A549 (cell line): ENCODE results near the gene MED13L. TPM values are rescaled to one million over a fixed set of nuclear protein-coding genes. Genes with fewer than 3 reads are reported as not detected.

ENCODE experiments used
- ATAC-seq, 2 experiments: fragments of 200-7000 bp in 1 of 2; fragments of >200 bp in 1 of 2; cut with Nextera tagmentation in 1 of 2; cut with Tn5 transposase in 1 of 2; 3 replicates each; pipeline versions ENCODE4 v1.8.0 to v1.9.1; 2018 to 2020; ENCODE audit warnings: mild to moderate bottlenecking in 1 of 2, moderate library complexity in 1 of 2
- CTCF ChIA-PET: fragments of 300-600 bp; sonication (Branson Sonifier 250); formaldehyde crosslinking; extraction: SDS; loops from one replicate; lab custom pipeline; 2021; ENCODE audit warnings: antibody characterized with exemption, inconsistent platforms; lab: Yijun Ruan, JAX
- POLR2A ChIA-PET: fragments of 350-600 bp; formaldehyde crosslinking; extraction: SDS; loops from one replicate; lab custom pipeline; 2021; ENCODE audit warnings: antibody characterized with exemption, inconsistent platforms; lab: Yijun Ruan, JAX
- DNase-seq, 2 experiments: peaks; one replicate each; pipeline versions ENCODE4 v3.0.0 to v3.0.0-alpha.2; 2011 to 2016; ENCODE audit warnings: low read depth in 1 of 2, low spot score in 1 of 2
- FAIRE-seq: peaks from 2 replicates; lab custom pipeline; 2011; peaks lifted over from hg19 to GRCh38; lab: Jason Lieb, UNC
- H3K27ac ChIP-seq, 2 experiments: fragments of >200 bp; sonication (Bioruptor Twin); formaldehyde crosslinking; 3 replicates each; pipeline ENCODE4 v1.5.1; 2016 to 2017
- H3K4me1 ChIP-seq: fragments of >200 bp; sonication (Bioruptor Twin); formaldehyde crosslinking; 3 replicates; pipeline ENCODE4 v1.6.1; 2016
- H3K4me2 ChIP-seq: fragments of >200 bp; sonication (Bioruptor Twin); formaldehyde crosslinking; 3 replicates; pipeline ENCODE4 v1.6.1; 2016
- H3K4me3 ChIP-seq: fragments of >200 bp; sonication (Bioruptor Twin); formaldehyde crosslinking; 3 replicates; pipeline ENCODE4 v1.5.1; 2016
- H3K9me3 ChIP-seq: fragments of >200 bp; sonication (Bioruptor Twin); formaldehyde crosslinking; 3 replicates; pipeline ENCODE4 v1.6.1; 2016
- CBX8 ChIP-seq: fragments of 200-600 bp; sonication (generic); IDR thresholded peaks from 2 replicates; pipeline ENCODE4 v1.6.1; 2016
- CEBPB ChIP-seq, 2 experiments: fragments of >200 bp in 1 of 2; sonication (Bioruptor Twin) in 1 of 2; formaldehyde crosslinking in 1 of 2; IDR thresholded peaks; 2 replicates each; pipeline ENCODE4 v1.6.1; 2012 to 2016
- CHD2 ChIP-seq: fragments of 150-350 bp; IDR thresholded peaks from 2 replicates; pipeline ENCODE4 v1.6.1; 2014; ENCODE audit warnings: low read length; ENCODE audit not compliant: partially characterized antibody
- FOSB ChIP-seq: fragments of 250-450 bp; sonication (Bioruptor Pico); IDR thresholded peaks from 2 replicates; pipeline ENCODE4 v1.5.0; 2020; ENCODE audit warnings: mild to moderate bottlenecking, moderate library complexity
- GATA3 ChIP-seq: IDR thresholded peaks from 2 replicates; pipeline ENCODE4 v1.6.1; 2012; ENCODE audit warnings: borderline replicate concordance
- HDAC2 ChIP-seq: fragments of 200-600 bp; sonication (generic); IDR thresholded peaks from 2 replicates; pipeline ENCODE4 v1.6.1; 2016
- HOXB5 ChIP-seq: fragments of 250-450 bp; sonication (Bioruptor Pico); IDR thresholded peaks from 2 replicates; pipeline ENCODE4 v1.5.0; 2020; ENCODE audit warnings: mild to moderate bottlenecking, moderate library complexity
- KDM5A ChIP-seq: fragments of 200-600 bp; sonication (generic); IDR thresholded peaks from 2 replicates; pipeline ENCODE4 v1.6.1; 2016; ENCODE audit warnings: antibody characterized with exemption, mild to moderate bottlenecking
- MAZ ChIP-seq: fragments of 150-350 bp; IDR thresholded peaks from 2 replicates; pipeline ENCODE4 v1.6.1; 2014; ENCODE audit warnings: antibody characterized with exemption, low read depth, low read length, borderline replicate concordance
- MYC ChIP-seq: IDR thresholded peaks from 2 replicates; pipeline ENCODE4 v1.6.1; 2012; ENCODE audit warnings: mild to moderate bottlenecking, inconsistent platforms, low read length, improper control_type of control experiment, borderline replicate concordance
- NPAS2 ChIP-seq: fragments of 250-450 bp; sonication (Bioruptor Pico); IDR thresholded peaks from 2 replicates; pipeline ENCODE4 v1.8.0; 2022; ENCODE audit warnings: mild to moderate bottlenecking, moderate library complexity, borderline replicate concordance
- PHF8 ChIP-seq: fragments of 200-600 bp; sonication (generic); IDR thresholded peaks from 2 replicates; pipeline ENCODE4 v1.6.1; 2016; ENCODE audit warnings: low read depth, mild to moderate bottlenecking, antibody characterized with exemption, moderate library complexity, borderline replicate concordance
- POLR2AphosphoS2 ChIP-seq: conservative IDR thresholded peaks from 2 replicates; pipeline ENCODE4 v1.6.1; 2012; ENCODE audit warnings: low read length, improper control_type of control experiment, inconsistent platforms
- RCOR1 ChIP-seq: fragments of 150-350 bp; IDR thresholded peaks from 2 replicates; pipeline ENCODE4 v1.6.1; 2014; ENCODE audit warnings: antibody characterized with exemption, low read length, low read depth
- SMC3 ChIP-seq: fragments of >200 bp; sonication (Bioruptor Twin); formaldehyde crosslinking; IDR thresholded peaks from 3 replicates; pipeline ENCODE4 v1.6.1; 2018; ENCODE audit warnings: inconsistent platforms
- SREBF2 ChIP-seq: fragments of 450-650 bp; IDR thresholded peaks from 2 replicates; pipeline ENCODE4 v1.6.1; 2014; ENCODE audit warnings: mild to moderate bottlenecking, moderate library complexity
- TFCP2L1 ChIP-seq: fragments of 250-450 bp; sonication (Bioruptor Pico); IDR thresholded peaks from 2 replicates; pipeline ENCODE4 v1.5.0; 2021; ENCODE audit warnings: mild to moderate bottlenecking
- WGBS: methylation state at CpG from one replicate; pipeline ENCODE4 v1.1.6; 2017; ENCODE audit errors: missing lambda C conversion rate; 5-methylcytosine and 5-hydroxymethylcytosine counted together
- polyA plus RNA-seq, 4 experiments: library from polyadenylated mRNA; depleted of rRNA in 3 of 4; stranded (reverse); fragments of >200 nt; fragmentation: RNase III in 1 of 4; extraction: RNeasy Plus Mini Kit Qiagen cat#74134 plus additional on column Dnase treatment in 1 of 4; gene quantifications; 2 replicates in 3 of 4; 3 replicates in 1 of 4; pipeline ENCODE4 v1.2.3, GENCODE V29; 2011 to 2017
- TF ChIP-seq, protein P1 (sequence below): fragments of 250-450 bp; sonication (Bioruptor Pico); IDR thresholded peaks from 2 replicates; pipeline ENCODE4 v1.5.0; 2020; ENCODE audit warnings: low read depth, mild to moderate bottlenecking, moderate library complexity
- TF ChIP-seq, protein P2 (sequence below): IDR thresholded peaks from 2 replicates; pipeline ENCODE4 v1.6.1; 2012
- TF ChIP-seq, protein P3 (sequence below): IDR thresholded peaks from 2 replicates; pipeline ENCODE4 v1.6.1; 2012; ENCODE audit warnings: low read depth, borderline replicate concordance
- TF ChIP-seq, protein P4 (sequence below): fragments of >200 bp; sonication (Bioruptor Twin); formaldehyde crosslinking; IDR thresholded peaks from 2 replicates; pipeline ENCODE4 v1.6.1; 2016
- TF ChIP-seq, protein P5 (sequence below): fragments of 150-350 bp; IDR thresholded peaks from 2 replicates; pipeline ENCODE4 v1.6.1; 2014; ENCODE audit warnings: low read depth, mild to moderate bottlenecking, low read length
- TF ChIP-seq, protein P6 (sequence below): fragments of 250-450 bp; sonication (Bioruptor Pico); IDR thresholded peaks from 2 replicates; pipeline ENCODE4 v1.5.0; 2021; ENCODE audit warnings: mild to moderate bottlenecking, moderate library complexity, borderline replicate concordance

The MED13L gene
- polyA plus RNA-seq, 2 of the 4 experiments (the other 2 are of a cell fraction): 23.2 to 134 TPM

DNA sequence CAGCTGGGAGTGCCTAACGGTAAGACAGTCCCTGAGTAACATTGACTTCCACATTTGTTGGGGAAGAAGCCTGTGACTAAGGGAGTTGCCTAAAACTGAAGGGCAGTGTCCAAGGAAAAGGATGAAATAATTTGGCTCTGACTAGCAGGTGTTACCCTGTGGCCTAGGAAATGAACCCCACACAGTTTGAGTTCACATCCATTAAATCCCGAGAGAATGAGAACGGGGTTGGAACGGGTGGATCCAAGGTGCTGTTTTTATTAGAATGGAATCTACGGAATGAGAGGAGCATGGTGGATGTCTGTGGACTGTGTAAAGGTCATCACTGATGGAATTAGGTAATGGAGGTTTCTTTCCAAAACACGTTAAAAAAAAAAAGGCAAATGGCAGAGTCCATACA, 324.0 kb downstream of the MED13L start:
- H3K9me3 ChIP-seq: no peaks in the 10 kb centered on the region
- TF ChIP-seq MAZ: no peak
- no peak for TF ChIP-seq HDAC2
- TF ChIP-seq CEBPB (IDR thresholded peaks at IDR 0.05): no peak
- no peak for TF ChIP-seq CHD2
- no peak for TF ChIP-seq HOXB5
- no peak for TF ChIP-seq POLR2AphosphoS2
- TF ChIP-seq RCOR1: no peak
- no peak for TF ChIP-seq SREBF2
- no peak for TF ChIP-seq MYC
- TF ChIP-seq KDM5A: no peak
- no peak for TF ChIP-seq FOSB
- no peak for TF ChIP-seq CBX8
- TF ChIP-seq, protein P1, sequence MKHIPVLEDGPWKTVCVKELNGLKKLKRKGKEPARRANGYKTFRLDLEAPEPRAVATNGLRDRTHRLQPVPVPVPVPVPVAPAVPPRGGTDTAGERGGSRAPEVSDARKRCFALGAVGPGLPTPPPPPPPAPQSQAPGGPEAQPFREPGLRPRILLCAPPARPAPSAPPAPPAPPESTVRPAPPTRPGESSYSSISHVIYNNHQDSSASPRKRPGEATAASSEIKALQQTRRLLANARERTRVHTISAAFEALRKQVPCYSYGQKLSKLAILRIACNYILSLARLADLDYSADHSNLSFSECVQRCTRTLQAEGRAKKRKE (CRISPR knock-in tag): no peak
- TF ChIP-seq SMC3: no peak
- TF ChIP-seq NPAS2 (CRISPR knock-in tag): no peak
- no peak for TF ChIP-seq PHF8
- TF ChIP-seq, all 56 proteins: peak for 0
- FAIRE-seq (no peak), ATAC-seq (no peak), DNase-seq (no peak)
- Histone ChIP-seq H3K4me2 (no peak overlapping the region), H3K27ac (no peak overlapping the region), H3K4me1 (peaks cover 3% of the 10 kb centered on the region; the same call in 1 of the 3 replicates), H3K4me3 (no peak overlapping the region)
- WGBS: 81% methylated on average over 6 of the region's 6 CpGs
- ChIA-PET CTCF (no interaction called here), POLR2A (no interaction called here)

DNA sequence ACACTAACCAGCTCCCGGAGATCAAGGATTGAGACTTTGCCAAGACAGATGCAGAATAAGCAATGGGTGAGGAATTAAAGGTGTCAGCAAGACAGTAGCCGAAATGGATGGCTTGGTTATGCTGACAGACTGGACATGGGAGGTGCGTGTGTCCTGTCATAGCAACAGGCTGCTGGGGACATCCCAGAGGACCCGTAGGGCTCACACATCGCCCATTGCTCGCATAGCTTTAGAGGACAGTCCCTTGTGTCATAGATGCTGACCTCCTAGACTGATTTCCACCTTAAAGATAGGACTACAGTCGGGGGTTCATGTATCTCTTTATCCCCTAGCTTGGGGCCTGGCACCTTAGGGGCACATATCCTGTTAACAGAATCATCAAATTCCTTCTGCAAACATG, 324.5 kb downstream of the MED13L start:
- 91% methylated on average over 7 of the region's 7 CpGs for WGBS
- no peak overlapping the region for H3K4me3 ChIP-seq
- no peaks in the 10 kb centered on the region for H3K9me3 ChIP-seq
- DNase-seq (no peak), FAIRE-seq (no peak), ATAC-seq (no peak)
- no peak overlapping the region for H3K4me2 ChIP-seq
- TF ChIP-seq, protein P2, sequence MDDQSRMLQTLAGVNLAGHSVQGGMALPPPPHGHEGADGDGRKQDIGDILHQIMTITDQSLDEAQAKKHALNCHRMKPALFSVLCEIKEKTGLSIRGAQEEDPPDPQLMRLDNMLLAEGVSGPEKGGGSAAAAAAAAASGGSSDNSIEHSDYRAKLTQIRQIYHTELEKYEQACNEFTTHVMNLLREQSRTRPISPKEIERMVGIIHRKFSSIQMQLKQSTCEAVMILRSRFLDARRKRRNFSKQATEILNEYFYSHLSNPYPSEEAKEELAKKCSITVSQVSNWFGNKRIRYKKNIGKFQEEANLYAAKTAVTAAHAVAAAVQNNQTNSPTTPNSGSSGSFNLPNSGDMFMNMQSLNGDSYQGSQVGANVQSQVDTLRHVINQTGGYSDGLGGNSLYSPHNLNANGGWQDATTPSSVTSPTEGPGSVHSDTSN: no peak
- TF ChIP-seq SREBF2: no peak
- TF ChIP-seq TFCP2L1 (CRISPR knock-in tag): no peak
- TF ChIP-seq CBX8: no peak
- no peak for TF ChIP-seq GATA3
- no peak for TF ChIP-seq FOSB
- POLR2A ChIA-PET: no interaction called here
- peaks cover 3% of the 10 kb centered on the region; the same call in 1 of the 3 replicates for H3K4me1 ChIP-seq
- CTCF ChIA-PET: no interaction called here
- H3K27ac ChIP-seq: no peak overlapping the region

DNA sequence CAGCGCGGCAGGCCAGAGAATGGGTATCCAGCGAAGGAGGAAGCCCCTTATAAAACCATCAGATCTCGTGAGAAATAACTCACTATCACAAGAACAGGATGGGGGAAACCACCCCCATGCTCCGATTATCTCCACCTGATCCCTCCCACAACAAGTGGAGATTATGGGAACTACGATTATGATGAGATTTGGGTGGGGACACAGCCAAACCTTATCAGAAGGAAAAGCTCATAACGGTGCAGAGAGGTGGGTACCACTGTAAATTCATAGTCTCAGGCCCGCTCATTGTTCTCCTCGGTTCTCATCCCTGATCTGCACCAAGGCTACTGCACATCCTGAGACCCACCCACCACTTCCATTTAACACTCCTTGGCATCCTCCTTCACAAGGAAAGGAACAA, 326.5 kb downstream of the MED13L start:
- ATAC-seq (no peak), FAIRE-seq (no peak), DNase-seq (no peak)
- H3K4me1 ChIP-seq: peaks cover 3% of the 10 kb centered on the region; the same call in 1 of the 3 replicates
- no peak overlapping the region for H3K4me2 ChIP-seq
- no peaks in the 10 kb centered on the region for H3K9me3 ChIP-seq
- H3K27ac ChIP-seq: no peak overlapping the region
- CTCF ChIA-PET: interaction anchor here (0.6 to 1.4 kb wide), 2 partner anchors 10 to 666 kb away, joined by 3 read pairs; no protein-coding TSS in a partner anchor
- WGBS: 87% methylated on average over 9 of the region's 9 CpGs
- TF ChIP-seq, protein P3, sequence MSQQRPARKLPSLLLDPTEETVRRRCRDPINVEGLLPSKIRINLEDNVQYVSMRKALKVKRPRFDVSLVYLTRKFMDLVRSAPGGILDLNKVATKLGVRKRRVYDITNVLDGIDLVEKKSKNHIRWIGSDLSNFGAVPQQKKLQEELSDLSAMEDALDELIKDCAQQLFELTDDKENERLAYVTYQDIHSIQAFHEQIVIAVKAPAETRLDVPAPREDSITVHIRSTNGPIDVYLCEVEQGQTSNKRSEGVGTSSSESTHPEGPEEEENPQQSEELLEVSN: no peak
- TF ChIP-seq POLR2AphosphoS2: no peak
- TF ChIP-seq, protein P4, sequence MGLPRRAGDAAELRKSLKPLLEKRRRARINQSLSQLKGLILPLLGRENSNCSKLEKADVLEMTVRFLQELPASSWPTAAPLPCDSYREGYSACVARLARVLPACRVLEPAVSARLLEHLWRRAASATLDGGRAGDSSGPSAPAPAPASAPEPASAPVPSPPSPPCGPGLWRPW: no peak
- TF ChIP-seq, protein P5, sequence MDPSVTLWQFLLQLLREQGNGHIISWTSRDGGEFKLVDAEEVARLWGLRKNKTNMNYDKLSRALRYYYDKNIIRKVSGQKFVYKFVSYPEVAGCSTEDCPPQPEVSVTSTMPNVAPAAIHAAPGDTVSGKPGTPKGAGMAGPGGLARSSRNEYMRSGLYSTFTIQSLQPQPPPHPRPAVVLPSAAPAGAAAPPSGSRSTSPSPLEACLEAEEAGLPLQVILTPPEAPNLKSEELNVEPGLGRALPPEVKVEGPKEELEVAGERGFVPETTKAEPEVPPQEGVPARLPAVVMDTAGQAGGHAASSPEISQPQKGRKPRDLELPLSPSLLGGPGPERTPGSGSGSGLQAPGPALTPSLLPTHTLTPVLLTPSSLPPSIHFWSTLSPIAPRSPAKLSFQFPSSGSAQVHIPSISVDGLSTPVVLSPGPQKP: no peak
- TF ChIP-seq, protein P6, sequence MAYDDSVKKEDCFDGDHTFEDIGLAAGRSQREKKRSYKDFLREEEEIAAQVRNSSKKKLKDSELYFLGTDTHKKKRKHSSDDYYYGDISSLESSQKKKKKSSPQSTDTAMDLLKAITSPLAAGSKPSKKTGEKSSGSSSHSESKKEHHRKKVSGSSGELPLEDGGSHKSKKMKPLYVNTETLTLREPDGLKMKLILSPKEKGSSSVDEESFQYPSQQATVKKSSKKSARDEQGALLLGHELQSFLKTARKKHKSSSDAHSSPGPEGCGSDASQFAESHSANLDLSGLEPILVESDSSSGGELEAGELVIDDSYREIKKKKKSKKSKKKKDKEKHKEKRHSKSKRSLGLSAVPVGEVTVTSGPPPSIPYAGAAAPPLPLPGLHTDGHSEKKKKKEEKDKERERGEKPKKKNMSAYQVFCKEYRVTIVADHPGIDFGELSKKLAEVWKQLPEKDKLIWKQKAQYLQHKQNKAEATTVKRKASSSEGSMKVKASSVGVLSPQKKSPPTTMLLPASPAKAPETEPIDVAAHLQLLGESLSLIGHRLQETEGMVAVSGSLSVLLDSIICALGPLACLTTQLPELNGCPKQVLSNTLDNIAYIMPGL: no peak
- TF ChIP-seq, all 56 proteins: peak for 0
- POLR2A ChIA-PET: no interaction called here
- no peak overlapping the region for H3K4me3 ChIP-seq
